Calu3 (cell line): Measurements from ENCODE around the gene GABRD. TPM values are rescaled to one million over a fixed set of nuclear protein-coding genes. Genes with fewer than 3 reads are reported as not detected.
A peak's percentile ranks its signal among the peaks of the same experiment; 100 is the strongest.

Source experiments
- BruUV-seq: library from RNA; stranded (reverse); fragments of 400-500 nt; replicated peaks from 2 replicates; lab custom pipeline; 2021; lab: Mats Ljungman, UMichigan
- CTCF ChIA-PET: fragments of 300-600 bp; sonication (Branson Sonifier 250); formaldehyde crosslinking; loops from one replicate; lab custom pipeline; 2022; ENCODE audit warnings: antibody characterized with exemption; lab: Charles Lee
- DNase-seq: peaks from one replicate; pipeline ENCODE4 v3.0.0; 2022
- H3K27ac Mint-ChIP-seq: one replicate; pipeline ENCODE4 v1.8.0; 2022; ENCODE audit warnings: mixed read lengths; ENCODE audit not compliant: unreplicated experiment
- H3K27me3 Mint-ChIP-seq: one replicate; pipeline ENCODE4 v1.8.0; 2022; ENCODE audit warnings: mixed read lengths; ENCODE audit not compliant: unreplicated experiment
- H3K36me3 Mint-ChIP-seq: one replicate; pipeline ENCODE4 v1.8.0; 2022; ENCODE audit warnings: mild to moderate bottlenecking, moderate library complexity, mixed read lengths; ENCODE audit not compliant: insufficient read depth, unreplicated experiment
- H3K4me1 Mint-ChIP-seq: one replicate; pipeline ENCODE4 v1.8.0; 2022; ENCODE audit warnings: mild to moderate bottlenecking, low read depth, mixed read lengths; ENCODE audit not compliant: unreplicated experiment
- H3K4me3 Mint-ChIP-seq: one replicate; pipeline ENCODE4 v1.8.0; 2022; ENCODE audit warnings: mild to moderate bottlenecking, low read depth, moderate library complexity, mixed read lengths; ENCODE audit not compliant: unreplicated experiment
- H3K9me3 Mint-ChIP-seq: one replicate; pipeline ENCODE4 v1.8.0; 2022; ENCODE audit warnings: low read depth, mixed read lengths; ENCODE audit not compliant: unreplicated experiment
- intact Hi-C: fragments of 100-400 bp; cut with micrococcal nuclease; formaldehyde crosslinking; loops from one replicate; pipeline ENCODE4 v1.10.0; 2022; ENCODE audit not compliant: unreplicated experiment
- total RNA-seq: library from RNA; stranded (reverse); gene quantifications from 2 replicates; pipeline ENCODE4 v1.2.3, GENCODE V29; 2022
- TF ChIP-seq, protein P1 (sequence below): fragments of 200-600 bp; IDR thresholded peaks from one replicate; pipeline ENCODE4 v1.8.0; 2022; ENCODE audit warnings: antibody characterized with exemption; ENCODE audit not compliant: unreplicated experiment

Gene GABRD
- total RNA-seq, 1 experiment from 2014 or later: not detected

DNA sequence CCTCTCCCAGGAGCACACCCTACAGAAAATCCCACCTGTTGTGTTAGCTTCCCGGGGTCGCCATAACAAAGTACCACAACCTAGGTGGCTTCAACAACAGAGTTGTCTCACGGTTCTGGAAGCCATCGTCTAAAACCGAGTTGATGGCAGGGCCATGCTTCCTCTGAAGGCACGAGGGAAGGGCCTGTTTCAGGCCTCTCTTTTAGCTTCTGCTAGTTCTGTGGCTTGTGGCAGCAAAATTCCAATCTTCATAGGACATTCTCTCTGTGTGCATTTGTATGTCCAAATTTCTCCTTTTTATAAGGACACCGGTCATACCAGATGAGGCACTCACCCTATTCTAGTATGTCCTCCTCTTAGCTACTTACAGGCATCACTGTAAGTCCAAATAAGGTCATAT is 18.7 kb upstream of the GABRD start:
- H3K27me3 Mint-ChIP-seq: peaks cover 22% of the 10 kb centered on the region
- no peaks in the 10 kb centered on the region for H3K9me3 Mint-ChIP-seq
- TF ChIP-seq, protein P1, sequence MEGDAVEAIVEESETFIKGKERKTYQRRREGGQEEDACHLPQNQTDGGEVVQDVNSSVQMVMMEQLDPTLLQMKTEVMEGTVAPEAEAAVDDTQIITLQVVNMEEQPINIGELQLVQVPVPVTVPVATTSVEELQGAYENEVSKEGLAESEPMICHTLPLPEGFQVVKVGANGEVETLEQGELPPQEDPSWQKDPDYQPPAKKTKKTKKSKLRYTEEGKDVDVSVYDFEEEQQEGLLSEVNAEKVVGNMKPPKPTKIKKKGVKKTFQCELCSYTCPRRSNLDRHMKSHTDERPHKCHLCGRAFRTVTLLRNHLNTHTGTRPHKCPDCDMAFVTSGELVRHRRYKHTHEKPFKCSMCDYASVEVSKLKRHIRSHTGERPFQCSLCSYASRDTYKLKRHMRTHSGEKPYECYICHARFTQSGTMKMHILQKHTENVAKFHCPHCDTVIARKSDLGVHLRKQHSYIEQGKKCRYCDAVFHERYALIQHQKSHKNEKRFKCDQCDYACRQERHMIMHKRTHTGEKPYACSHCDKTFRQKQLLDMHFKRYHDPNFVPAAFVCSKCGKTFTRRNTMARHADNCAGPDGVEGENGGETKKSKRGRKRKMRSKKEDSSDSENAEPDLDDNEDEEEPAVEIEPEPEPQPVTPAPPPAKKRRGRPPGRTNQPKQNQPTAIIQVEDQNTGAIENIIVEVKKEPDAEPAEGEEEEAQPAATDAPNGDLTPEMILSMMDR: no peak
- DNase-seq: no peak
- CTCF ChIA-PET: no interaction called here
- peaks cover 5% of the 10 kb centered on the region for H3K36me3 Mint-ChIP-seq
- intact Hi-C loops: no loop called here
- H3K4me3 Mint-ChIP-seq: no peak overlapping the region
- no peak overlapping the region for H3K27ac Mint-ChIP-seq
- BruUV-seq: no TSS peak
- no peaks in the 10 kb centered on the region for H3K4me1 Mint-ChIP-seq

DNA sequence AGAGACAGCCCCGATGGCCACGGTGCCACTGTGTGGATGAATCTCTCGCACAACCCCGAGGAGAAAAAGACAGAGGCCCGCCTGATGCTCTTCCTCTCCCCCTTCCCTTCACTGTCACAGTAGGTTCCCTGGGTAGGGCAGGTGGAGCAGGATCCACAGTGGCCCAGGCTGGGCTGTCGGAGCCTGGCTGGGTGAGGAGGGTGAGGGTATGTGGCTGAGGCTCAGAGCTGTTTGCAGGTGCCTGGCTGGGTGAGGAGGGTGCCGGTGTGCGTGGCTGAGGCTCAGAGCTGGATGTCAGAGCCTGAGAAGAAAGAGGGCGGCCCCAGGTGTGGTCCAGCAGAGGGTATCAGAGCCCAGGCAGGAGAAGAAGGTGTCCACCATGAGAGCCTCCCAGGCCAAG is 18.3 kb upstream of the GABRD start:
- peaks cover 5% of the 10 kb centered on the region for H3K36me3 Mint-ChIP-seq

DNA sequence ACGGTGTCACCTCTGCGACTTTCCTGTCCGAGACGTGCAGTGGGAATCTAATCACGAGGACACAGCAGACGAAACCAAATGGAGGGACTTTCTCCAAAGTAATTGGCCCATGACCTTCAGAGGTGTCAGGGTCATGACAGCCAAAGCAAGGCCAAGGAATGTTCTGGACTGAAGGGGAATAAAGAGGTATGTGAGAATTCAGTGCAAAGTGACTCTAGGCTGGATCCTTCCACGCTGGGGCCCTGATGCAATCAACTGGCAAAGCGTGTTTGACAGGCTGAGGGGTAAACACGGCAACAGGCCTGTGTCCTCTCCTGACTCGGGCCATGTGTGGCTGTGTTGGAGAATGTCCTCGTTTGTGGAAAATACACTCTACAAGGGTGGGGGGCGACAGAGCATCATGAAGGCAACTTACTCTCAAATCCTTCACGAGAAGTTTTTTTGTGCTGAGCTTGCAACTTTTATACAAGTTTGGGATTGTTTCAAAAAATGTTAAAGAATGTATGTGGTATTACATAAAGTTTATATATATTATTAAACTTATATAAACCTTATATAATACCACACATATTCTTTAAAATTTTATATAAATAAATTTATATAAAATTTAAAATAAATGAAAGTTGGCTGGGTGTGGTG is 17.3 kb upstream of the GABRD start:
- Mint-ChIP-seq H3K9me3 (no peaks in the 10 kb centered on the region), H3K4me1 (no peaks in the 10 kb centered on the region), H3K36me3 (peaks cover 5% of the 10 kb centered on the region), H3K4me3 (no peak overlapping the region), H3K27me3 (peaks cover 37% of the 10 kb centered on the region), H3K27ac (no peak overlapping the region)
- intact Hi-C loops: no loop called here
- CTCF ChIA-PET: no interaction called here
- no TSS peak for BruUV-seq
- TF ChIP-seq, protein P1: no peak
- DNase-seq: peak; percentile 68

More for the DNA sequence above, 18.3 kb upstream of the GABRD start:
- H3K27ac Mint-ChIP-seq: no peak overlapping the region
- no peak for DNase-seq
- intact Hi-C loops: no loop called here
- no peak overlapping the region for H3K4me3 Mint-ChIP-seq
- CTCF ChIA-PET: no interaction called here
- peaks cover 27% of the 10 kb centered on the region for H3K27me3 Mint-ChIP-seq
- H3K9me3 Mint-ChIP-seq: no peaks in the 10 kb centered on the region
- no peaks in the 10 kb centered on the region for H3K4me1 Mint-ChIP-seq
- TF ChIP-seq, protein P1: no peak
- BruUV-seq: no TSS peak

DNA sequence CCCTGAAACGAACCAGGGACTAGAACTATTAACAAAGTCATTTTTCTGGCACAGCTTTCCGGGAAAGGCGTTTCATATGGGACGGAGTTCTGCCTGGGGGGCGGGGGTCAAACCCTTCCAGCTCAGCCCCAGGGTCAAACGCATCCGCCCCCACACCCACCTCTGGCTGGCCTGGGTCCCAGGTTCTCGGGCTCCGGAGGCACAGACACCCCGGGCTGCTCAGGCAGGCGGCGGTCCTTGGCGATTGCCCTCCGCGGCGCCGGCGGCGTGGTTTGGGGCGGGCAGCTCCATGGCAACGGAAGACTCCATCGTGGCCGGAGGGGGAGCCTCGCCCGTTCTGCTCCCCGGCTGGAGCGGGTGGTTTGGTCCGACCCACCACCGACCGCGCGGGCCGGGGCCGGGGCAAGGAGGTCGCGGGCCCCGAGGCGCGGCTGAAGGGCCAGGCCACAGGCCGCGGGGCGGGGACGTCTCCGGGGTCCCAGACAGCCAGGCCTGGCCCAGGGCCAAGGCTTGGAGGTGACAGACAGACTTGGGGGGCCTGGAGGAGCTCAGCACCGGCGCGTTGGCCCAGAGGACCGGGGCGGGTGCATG is 15.5 kb upstream of the GABRD start, which contains the start of gene CFAP74:
TSS of gene CFAP74 (minus strand) at position 246 of the 591 bp plus-strand sequence. CDS start 12,830 bp downstream, outside the sequence.
- TF ChIP-seq, protein P1: no peak
- peak; percentile 62 for DNase-seq
- CTCF ChIA-PET: interaction anchor here (0.6 kb wide), 1 partner anchor 218 kb away, joined by 7 read pairs; no protein-coding TSS in a partner anchor
- Mint-ChIP-seq H3K4me1 (no peaks in the 10 kb centered on the region), H3K36me3 (peaks cover 5% of the 10 kb centered on the region), H3K4me3 (peak within 1 kb of the TSS; percentile 19), H3K27ac (no peak within 1 kb of the TSS), H3K27me3 (peaks cover 34% of the 10 kb centered on the region), H3K9me3 (no peaks in the 10 kb centered on the region)
- intact Hi-C loops: no loop called here
- BruUV-seq: no TSS peak
